ENCODE results near the gene PRSS16. TPM values are rescaled to one million over a fixed set of nuclear protein-coding genes. Genes with fewer than 3 reads are reported as not detected.

PRSS16 gene
- total RNA-seq, 1 donor from 2014 or later, result 0.67 TPM

DNA sequence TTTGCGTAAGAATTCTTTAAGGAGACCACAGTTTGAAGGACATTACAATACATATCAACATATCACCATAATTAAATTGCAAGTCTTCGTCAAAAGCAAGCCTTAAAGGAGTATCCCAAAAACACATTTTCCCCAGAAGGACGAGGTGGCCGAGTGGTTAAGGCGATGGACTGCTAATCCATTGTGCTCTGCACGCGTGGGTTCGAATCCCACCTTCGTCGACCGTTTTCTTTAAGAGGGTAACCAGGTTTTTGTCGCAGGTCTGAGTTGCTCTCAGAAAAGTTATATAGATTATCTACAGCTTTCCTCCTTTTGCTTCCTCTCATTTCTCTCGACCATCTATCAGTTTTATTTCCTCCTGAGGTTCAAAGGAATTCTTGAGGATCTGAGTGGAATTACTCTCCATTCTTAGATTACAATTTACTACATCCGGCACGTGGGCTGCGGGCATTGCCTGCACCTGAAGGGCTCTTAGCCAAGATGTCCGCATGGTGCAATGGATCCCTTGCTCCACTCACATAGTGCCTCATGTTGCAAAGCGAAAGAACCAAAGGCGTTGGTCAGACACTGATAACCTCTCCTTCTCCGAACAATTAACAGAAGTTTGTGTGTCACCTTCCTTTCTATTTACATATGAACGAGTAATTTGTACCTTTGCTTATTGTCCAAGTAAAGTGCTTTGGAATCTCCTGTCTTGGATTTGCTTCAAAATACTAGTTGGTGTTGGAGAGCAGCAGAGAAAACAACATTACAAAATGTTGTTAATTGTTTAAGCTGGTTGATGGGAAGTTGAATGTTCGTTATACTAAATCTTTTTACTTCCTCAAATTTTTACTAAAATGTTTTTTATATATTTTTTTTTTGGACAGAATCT, 50.6 kb downstream of the PRSS16 start:
- ATAC-seq (no peak), DNase-seq (ENCODE audit: low spot score) (no peak)

DNA sequence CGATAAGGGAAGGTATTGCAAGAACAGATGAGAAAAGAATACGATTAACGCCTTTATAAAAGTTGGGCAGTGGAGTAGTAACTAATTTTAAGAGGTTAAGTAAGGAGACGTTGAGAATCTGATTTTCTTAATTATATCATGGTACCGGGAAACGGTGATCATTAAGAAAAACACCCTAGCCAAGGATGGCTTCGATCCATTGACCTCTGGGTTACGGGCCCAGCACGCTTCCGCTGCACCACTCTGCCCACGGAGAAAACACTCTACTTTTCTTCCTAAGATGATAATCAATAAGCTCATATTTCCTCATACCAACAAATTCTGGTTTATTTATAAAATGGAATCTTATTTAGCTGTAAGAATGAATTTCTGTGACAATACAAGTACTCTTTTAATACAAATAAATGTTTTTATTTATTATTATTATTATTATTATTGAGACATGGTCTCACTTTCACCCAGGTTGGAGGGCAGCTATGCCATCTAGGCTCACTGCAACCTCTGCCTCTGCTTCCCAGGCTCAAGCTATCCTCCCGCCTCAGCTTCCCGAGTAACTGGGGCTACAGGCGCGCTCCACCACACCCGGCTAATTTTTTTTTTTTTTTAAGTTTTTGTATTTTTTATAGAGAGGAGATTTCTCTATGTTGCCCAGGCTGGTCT, 56.2 kb downstream of the PRSS16 start:
- no peak for DNase-seq (ENCODE audit: low spot score)
- ATAC-seq, result no peak
- intact Hi-C loops (cut with DNase I), result no loop called here

More for the DNA sequence above, 50.6 kb downstream of the PRSS16 start:
- intact Hi-C loops (cut with DNase I), result no loop called here

Other genes starting within 250 kb of the PRSS16 start
- not detected for gene POM121L2, start 64.6 kb downstream of the PRSS16 start, total RNA-seq
- gene ZNF391, start 141.1 kb downstream of the PRSS16 start, total RNA-seq, result 7.1 TPM
- 10.6 TPM for gene ZNF184, start 225.4 kb downstream of the PRSS16 start, total RNA-seq